Muscle of arm (tissue), 12 donors: ENCODE measurements around the gene CXCL3. TPM values are rescaled to one million over a fixed set of nuclear protein-coding genes. Genes with fewer than 3 reads are reported as not detected.

Experiments
- DNase-seq: peaks from one replicate; pipeline ENCODE4 v3.0.0-alpha.2; 2013
- polyA plus RNA-seq, 12 donors: library from polyadenylated mRNA; unstranded; fragments of 120-200 nt; gene quantifications; one replicate each; pipeline ENCODE4 v1.2.1, GENCODE V29; 2013; ENCODE audit not compliant: insufficient read length in 12 of 12

CXCL3 gene
- polyA plus RNA-seq, 12 donors: 0.24 to 0.97 (median 0.29) TPM; not detected in 4

- DNase-seq: no peak
Measured at GRCh38 chr4:74015126-74015780, 23.2 kb downstream of the CXCL3 start.

DNA sequence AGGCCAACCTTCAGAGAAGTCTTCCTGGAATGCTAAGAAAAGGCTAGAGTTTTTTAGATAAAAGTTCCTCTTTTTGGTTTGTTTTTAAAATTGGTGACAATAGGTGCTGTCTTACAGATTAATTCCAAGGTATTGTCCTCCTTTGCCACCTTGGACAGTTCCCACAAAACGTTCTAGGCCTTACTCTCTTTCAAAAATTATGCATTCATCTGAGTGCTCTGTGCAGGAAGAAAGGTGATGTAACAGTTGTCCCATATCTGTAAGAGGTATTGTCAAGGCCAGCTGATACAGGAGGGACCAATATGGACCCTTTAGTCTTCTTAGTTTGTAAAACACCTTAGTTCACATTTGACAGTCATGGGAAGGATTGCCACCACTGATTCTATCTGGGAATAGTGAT is 24.2 kb downstream of the CXCL3 start:
- no peak for DNase-seq

DNA sequence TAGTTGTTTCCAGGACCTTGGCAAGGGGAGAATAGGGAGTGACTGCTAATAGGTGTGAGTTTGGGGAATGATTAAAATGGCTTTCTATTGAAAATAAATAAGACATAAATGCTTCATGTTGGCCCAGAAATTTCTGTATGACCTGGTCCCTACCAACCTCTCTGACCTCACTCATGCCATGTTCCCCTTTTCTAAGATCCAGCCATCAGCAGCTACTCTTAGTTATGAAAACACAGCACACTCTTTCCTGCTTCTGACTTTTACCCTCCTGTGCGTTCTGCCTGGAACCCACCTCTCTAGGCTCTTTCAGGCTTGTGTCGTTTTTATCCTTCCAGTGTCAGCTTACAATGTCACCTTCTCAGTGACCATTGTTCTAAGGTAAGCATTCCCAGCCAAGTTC is 25.2 kb downstream of the CXCL3 start:
- no peak for DNase-seq

- DNase-seq: no peak
Measured at GRCh38 chr4:74012130-74012529, 26.4 kb downstream of the CXCL3 start.

DNA sequence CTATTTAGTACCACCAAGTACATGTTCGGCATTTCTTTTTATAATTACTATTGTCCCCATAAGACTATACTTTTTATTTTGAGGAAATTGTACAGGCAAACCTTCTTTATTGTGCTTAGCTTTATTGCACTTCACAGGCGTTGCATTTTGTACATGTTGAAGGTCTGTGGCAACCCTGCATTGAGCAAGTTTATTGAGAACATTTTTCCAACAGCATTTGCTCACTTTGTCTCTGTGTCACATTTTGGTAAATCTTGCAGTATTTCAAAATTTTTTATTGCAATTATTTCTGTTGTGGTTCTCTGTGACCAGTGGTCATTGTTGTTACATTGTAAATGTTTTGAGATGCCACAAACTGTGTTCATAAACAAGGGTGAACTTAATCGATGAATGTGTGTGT is 29.2 kb downstream of the CXCL3 start:
- no peak for DNase-seq

- no peak for DNase-seq
Measured at GRCh38 chr4:74006009-74006476, 32.4 kb downstream of the CXCL3 start.

DNA sequence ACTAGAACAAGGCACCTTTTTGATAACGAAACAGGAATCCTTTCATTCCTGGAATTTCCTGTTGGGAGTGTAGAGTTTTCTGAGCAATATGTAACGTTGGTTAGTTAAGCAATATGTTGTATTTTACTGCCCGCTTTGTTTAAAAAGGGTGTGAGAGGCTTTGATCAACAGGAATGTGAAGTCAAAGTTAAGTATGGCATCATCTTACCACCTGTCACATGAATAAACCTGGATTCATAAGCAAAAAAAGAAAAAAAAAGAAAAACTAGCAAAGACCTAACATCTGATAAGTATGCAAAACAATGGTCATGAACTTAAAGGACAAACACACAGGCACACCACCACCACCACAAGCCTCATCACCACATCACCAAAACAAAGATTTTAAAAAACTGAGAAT is 33.0 kb downstream of the CXCL3 start:
- DNase-seq: no peak

DNA sequence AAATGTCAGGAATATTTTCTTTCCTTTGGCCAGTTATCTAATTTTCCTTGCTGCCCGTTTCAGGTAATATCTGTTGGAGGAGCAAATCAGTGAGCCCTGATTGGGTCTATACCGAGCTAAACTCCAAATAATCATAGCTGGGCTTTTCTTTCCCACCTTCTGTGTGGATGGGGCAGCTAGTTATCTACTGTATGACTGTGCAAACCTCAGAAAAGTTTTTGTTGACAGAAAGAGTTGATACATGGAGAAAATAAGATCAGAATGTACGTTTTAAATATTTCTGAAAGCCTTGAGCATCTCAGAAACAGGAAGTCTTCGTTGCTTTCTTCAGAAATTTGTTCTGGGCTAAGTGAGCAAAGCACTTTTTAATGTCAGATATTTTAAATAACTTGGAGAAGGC is 33.8 kb downstream of the CXCL3 start:
- DNase-seq: no peak

DNA sequence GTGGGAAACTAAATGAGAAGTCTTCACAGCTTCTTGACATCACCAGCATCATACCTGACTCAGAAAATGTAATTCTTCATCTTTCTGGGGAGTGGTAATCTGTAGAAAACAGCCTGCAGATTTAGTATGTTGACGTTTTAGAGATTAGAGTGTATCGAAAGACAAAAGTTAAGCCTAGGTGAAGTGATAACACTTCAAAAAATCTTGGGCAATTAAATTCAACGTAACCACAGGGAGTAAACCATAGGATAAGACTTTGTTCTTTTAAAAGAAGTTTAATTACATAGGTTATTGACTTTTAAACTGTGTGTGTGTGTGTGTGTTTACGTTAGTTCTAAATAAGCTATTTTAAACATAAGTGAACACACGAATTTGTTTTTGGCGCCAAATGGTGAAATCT is 38.2 kb downstream of the CXCL3 start:
- DNase-seq: no peak

DNA sequence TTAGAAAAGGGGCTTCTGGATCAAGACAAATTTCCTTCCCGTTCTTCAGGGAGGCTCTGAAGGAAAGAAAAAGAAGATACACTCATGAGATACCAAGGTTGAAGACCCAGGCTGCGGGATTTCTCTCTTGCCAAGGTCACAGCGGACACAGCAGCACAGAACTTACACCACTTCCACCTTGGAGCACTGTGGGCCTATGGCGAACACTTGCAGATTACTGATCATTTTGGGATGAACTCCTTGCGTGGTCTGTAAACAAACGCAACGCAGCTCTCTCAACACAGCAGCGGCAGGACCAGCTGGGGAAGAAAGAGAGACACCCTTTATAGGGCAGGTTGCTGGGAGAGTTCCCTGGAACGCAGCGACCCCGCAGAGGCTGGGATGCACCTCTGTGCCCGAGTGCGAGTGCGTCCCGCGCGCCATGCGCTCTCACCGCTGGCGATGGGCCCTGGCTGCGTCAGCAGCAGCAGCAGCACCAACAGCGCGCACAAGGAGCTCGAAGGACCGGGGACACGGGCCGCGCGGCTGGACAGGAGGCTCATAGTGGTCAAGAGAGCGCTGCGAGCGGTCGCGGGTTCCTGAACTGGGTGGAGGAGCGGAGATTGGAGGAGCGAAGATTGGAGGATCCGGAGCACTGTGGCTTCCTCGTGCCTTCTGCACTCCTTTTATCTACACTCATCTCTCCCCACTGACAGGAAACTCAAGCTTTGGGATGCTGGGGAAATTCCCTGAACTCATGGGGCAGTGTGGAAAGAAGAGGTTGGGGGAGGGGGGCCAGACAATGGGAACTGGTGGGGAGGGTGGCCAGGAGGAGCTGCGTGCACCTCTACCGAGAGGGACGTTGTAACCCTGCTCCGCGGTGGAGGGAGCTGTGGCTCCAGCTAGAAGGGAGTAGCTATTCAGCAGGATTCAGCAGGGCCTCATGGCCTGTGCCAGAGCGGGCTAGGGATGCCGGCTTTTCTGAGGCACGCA is 40.2 kb downstream of the CXCL3 start, which contains the start of gene CXCL5:
Gene CXCL5 (minus strand): TSS at position 638 of the 972 bp plus-strand sequence. CDS start 96 bp downstream, at position 542.
- peak; percentile 26 for DNase-seq

DNA sequence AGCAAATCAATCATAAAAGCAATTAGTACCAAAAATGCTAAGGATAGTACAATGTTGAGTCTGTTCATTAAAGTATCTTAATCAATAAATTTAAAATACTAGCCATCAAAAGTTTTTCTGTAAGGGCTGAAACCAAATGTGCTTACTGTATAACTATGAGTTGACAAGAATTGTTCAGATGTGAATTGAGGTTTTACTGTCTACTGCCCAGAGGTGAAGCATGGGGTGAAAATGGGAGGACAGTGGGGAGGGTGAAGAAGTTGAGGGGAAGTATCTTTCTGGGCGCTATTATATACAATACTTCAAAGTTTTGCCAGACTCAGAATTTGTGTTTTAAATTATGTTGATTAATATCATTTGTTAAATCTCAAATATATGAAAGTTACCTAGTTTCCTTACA is 46.4 kb downstream of the CXCL3 start:
- DNase-seq: no peak

- no peak for DNase-seq
Measured at GRCh38 chr4:73991742-73992000, 46.8 kb downstream of the CXCL3 start.

DNA sequence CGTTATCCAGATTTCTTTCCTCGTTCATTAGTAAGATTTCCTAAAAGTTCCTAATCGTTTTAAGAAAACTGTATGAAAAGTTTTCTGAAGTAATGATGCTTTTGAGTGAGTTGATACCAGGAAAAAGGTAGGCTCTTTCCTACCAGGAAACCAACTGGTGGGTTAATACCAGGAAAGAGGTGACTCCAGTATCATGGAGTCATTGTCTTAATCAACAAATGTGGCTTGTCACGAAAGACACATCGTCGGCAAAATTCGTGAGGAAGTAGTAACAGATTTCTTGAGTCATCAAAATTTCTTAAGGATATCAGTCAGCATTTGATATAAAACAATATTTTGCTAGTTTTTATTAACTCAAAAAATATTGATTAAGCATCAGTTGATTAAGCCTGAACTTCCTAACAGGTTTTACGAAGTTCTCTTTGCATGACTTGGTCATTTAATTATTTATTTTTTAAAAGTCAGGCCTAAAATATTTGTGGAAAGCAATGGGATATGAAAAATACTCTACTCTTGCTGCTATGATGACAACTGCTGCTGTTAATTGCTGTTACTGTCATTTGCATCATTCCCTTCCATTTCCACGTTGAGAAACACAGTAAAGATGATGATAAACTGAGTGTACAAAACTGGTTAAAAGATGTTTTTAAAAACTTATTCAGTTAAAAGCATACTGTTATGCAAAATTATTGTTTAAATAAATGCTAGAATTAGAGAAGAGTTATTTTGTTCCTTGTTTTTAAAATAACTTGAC is 47.3 kb downstream of the CXCL3 start:
- DNase-seq: no peak

- DNase-seq: no peak
Measured at GRCh38 chr4:73989928-73990327, 48.6 kb downstream of the CXCL3 start.

DNA sequence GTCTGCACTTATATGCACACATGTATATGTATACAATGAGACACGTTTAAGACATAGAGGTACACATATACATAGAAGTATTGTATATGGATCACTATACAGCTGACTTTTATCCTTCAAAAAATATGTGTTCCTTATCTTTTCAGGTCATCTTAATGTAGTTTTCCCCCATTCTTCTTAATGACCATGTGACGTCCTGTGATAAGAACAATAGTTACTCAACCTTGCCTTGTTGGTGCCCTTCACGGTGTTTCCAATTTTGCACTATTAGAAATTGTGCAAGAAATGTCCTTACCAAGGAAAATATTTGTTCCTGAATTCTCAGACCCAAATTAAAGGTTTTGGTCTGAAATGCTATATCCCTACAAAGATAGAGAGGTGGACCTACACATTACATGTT is 49.5 kb downstream of the CXCL3 start:
- DNase-seq: no peak

DNA sequence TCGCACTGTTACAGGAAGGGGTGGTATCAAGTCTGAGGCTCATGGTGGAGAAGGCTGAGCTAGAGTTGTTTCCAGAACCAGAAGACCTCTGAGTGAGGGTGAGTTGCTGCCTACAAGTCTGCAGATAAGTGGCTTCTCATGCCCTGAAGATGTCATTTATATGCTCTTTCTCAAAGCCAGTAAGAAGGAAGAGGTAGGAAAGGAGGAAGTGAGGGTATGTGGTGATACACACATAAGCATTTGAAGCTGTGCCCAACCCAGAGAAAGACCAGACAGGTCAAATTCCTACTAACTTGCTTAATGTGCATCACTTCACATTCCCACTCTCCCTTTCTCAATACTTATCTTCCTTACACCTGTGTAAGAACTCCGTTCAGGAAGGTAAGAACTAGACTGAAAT is 50.4 kb downstream of the CXCL3 start, which contains the start of gene PPBP:
Gene PPBP (minus strand): TSS at position 130 of the 400 bp plus-strand sequence. CDS start 87 bp downstream, at position 43.
- no peak for DNase-seq

Other genes with a start within 250 kb of the CXCL3 start
- gene CXCL6, start 202.0 kb downstream of the CXCL3 start, polyA plus RNA-seq: under 1 TPM in 5 of 12 donors, not detected in 7; 0.11 to 0.44 (median 0.22) TPM
- not detected for gene PF4V1, start 185.4 kb downstream of the CXCL3 start, polyA plus RNA-seq
- under 1 TPM in 10 of 12 donors, not detected in 2; 0.15 to 0.81 (median 0.35) TPM for gene CXCL1, start 169.3 kb downstream of the CXCL3 start, polyA plus RNA-seq
- gene PF4, start 56.7 kb downstream of the CXCL3 start, polyA plus RNA-seq: 1 to 10 TPM in 5 of 12 donors, under 1 TPM in 5, not detected in 2; 0.38 to 2.7 (median 0.94) TPM
- gene PPBP, start 50.5 kb downstream of the CXCL3 start, polyA plus RNA-seq: 1 to 10 TPM in 9 of 12 donors, under 1 TPM in 1, not detected in 2; 0.96 to 7.8 (median 3.1) TPM
- gene CXCL5, start 40.0 kb downstream of the CXCL3 start, polyA plus RNA-seq: 1 to 10 TPM in 1 of 12 donors, under 1 TPM in 9, not detected in 2; 0.07 to 2.3 (median 0.27) TPM
- gene CXCL2, start 60.5 kb upstream of the CXCL3 start, polyA plus RNA-seq: 1 to 10 TPM in 6 of 12 donors, under 1 TPM in 4, not detected in 2; 0.24 to 3.8 (median 1.4) TPM
- 10 to 100 TPM in 11 of 12 donors, not detected in 1; 13.8 to 22.7 (median 16.5) TPM for gene MTHFD2L, start 119.4 kb upstream of the CXCL3 start, polyA plus RNA-seq